GM12872 (cell line): ENCODE results near the gene GORASP2.

Experiments
- CTCF ChIP-seq: IDR thresholded peaks from 3 replicates; pipeline ENCODE4 v1.5.1; 2011; ENCODE audit warnings: low read depth, mild to moderate bottlenecking, low read length, moderate library complexity; ENCODE audit not compliant: insufficient read depth

The GORASP2 gene

GRCh38 chr2:170928824-170929685 is at the start of gene GORASP2:
GORASP2 (plus strand) TSS chr2:170929253; CDS start chr2:170929341, 88 bp downstream.
- peak; percentile 89 for TF ChIP-seq CTCF

GRCh38 chr2:170881840-170882239 is 47.2 kb upstream of the GORASP2 start:
- no peak for TF ChIP-seq CTCF

GRCh38 chr2:170882758-170883157 is 46.3 kb upstream of the GORASP2 start:
- TF ChIP-seq CTCF, result no peak

GRCh38 chr2:170883683-170884082 is 45.4 kb upstream of the GORASP2 start:
- no peak for TF ChIP-seq CTCF

- TF ChIP-seq CTCF, result peak; percentile 17; the same call in 1 of the 3 replicates
Observed at GRCh38 chr2:170885130-170885791, 43.8 kb upstream of the GORASP2 start.

- no peak for TF ChIP-seq CTCF
Observed at GRCh38 chr2:170886386-170886785, 42.7 kb upstream of the GORASP2 start.

- TF ChIP-seq CTCF, result no peak
Observed at GRCh38 chr2:170887496-170887895, 41.6 kb upstream of the GORASP2 start.
